ENCODE results near the gene SNAP25.

The SNAP25 gene

GRCh38 chr20:10303852-10304251, 85.2 kb downstream of the SNAP25 start:
- H3K4me3 ChIP-seq (ENCODE audit: insufficient read depth, low read length, poor library complexity, severe bottlenecking), result no peak overlapping the region
- H3K9ac ChIP-seq (ENCODE audit: low read length), result no peak overlapping the region
- no peaks in the 10 kb centered on the region for H3F3A ChIP-seq (ENCODE audit: insufficient read depth)
- TF ChIP-seq CTCF (IDR thresholded peaks at IDR 0.05; ENCODE audit: insufficient read depth, low read length, poor library complexity, severe bottlenecking), result no peak
- no peak for TF ChIP-seq EZH2phosphoT487 (conservative IDR thresholded peaks at IDR 0.05; ENCODE audit: low read length)
- H4K20me1 ChIP-seq (ENCODE audit: low read depth, low read length), result no peaks in the 10 kb centered on the region
- H3K4me2 ChIP-seq (ENCODE audit: low read depth, low read length, poor library complexity, severe bottlenecking), result no peak overlapping the region
- no peaks in the 10 kb centered on the region for H3K79me2 ChIP-seq (ENCODE audit: insufficient read depth, low read length)
- no peaks in the 10 kb centered on the region for H3K27me3 ChIP-seq (ENCODE audit: low read length)
- H3K36me3 ChIP-seq (ENCODE audit: low read length), result no peaks in the 10 kb centered on the region
- H3K9me2 ChIP-seq (replicated peaks; ENCODE audit: insufficient read depth, low read length), result no peaks in the 10 kb centered on the region
- H3K27ac ChIP-seq (ENCODE audit: low read depth, low read length), result no peak overlapping the region
- no peaks in the 10 kb centered on the region for H3K9me3 ChIP-seq (ENCODE audit: insufficient read depth, low read length)
- H2AFZ ChIP-seq (ENCODE audit: low read depth, low read length, severe bottlenecking), result no peak overlapping the region

GRCh38 chr20:10304471-10305046, 85.9 kb downstream of the SNAP25 start:
- H3K27me3 ChIP-seq (ENCODE audit: low read length), result no peaks in the 10 kb centered on the region
- no peak overlapping the region for H2AFZ ChIP-seq (ENCODE audit: low read depth, low read length, severe bottlenecking)
- H3K4me2 ChIP-seq (ENCODE audit: low read depth, low read length, poor library complexity, severe bottlenecking), result no peak overlapping the region
- no peaks in the 10 kb centered on the region for H3F3A ChIP-seq (ENCODE audit: insufficient read depth)
- no peak overlapping the region for H3K9ac ChIP-seq (ENCODE audit: low read length)
- H3K79me2 ChIP-seq (ENCODE audit: insufficient read depth, low read length), result no peaks in the 10 kb centered on the region
- no peak overlapping the region for H3K4me3 ChIP-seq (ENCODE audit: insufficient read depth, low read length, poor library complexity, severe bottlenecking)
- H3K27ac ChIP-seq (ENCODE audit: low read depth, low read length), result no peak overlapping the region
- no peaks in the 10 kb centered on the region for H3K9me2 ChIP-seq (replicated peaks; ENCODE audit: insufficient read depth, low read length)
- no peaks in the 10 kb centered on the region for H3K9me3 ChIP-seq (ENCODE audit: insufficient read depth, low read length)
- no peak for TF ChIP-seq EZH2phosphoT487 (conservative IDR thresholded peaks at IDR 0.05; ENCODE audit: low read length)
- TF ChIP-seq CTCF (IDR thresholded peaks at IDR 0.05; ENCODE audit: insufficient read depth, low read length, poor library complexity, severe bottlenecking), result no peak
- H4K20me1 ChIP-seq (ENCODE audit: low read depth, low read length), result no peaks in the 10 kb centered on the region
- H3K36me3 ChIP-seq (ENCODE audit: low read length), result no peaks in the 10 kb centered on the region

- Histone ChIP-seq H2AFZ (ENCODE audit: low read depth, low read length, severe bottlenecking) (no peak overlapping the region), H3K27me3 (ENCODE audit: low read length) (no peaks in the 10 kb centered on the region), H3K79me2 (ENCODE audit: insufficient read depth, low read length) (no peaks in the 10 kb centered on the region), H3K9me3 (ENCODE audit: insufficient read depth, low read length) (no peaks in the 10 kb centered on the region), H3K4me3 (ENCODE audit: insufficient read depth, low read length, poor library complexity, severe bottlenecking) (no peak overlapping the region), H3K9ac (ENCODE audit: low read length) (no peak overlapping the region), H3K36me3 (ENCODE audit: low read length) (no peaks in the 10 kb centered on the region), H3K9me2 (replicated peaks; ENCODE audit: insufficient read depth, low read length) (no peaks in the 10 kb centered on the region), H3K27ac (ENCODE audit: low read depth, low read length) (no peak overlapping the region), H3F3A (ENCODE audit: insufficient read depth) (no peaks in the 10 kb centered on the region), H4K20me1 (ENCODE audit: low read depth, low read length) (no peaks in the 10 kb centered on the region), H3K4me2 (ENCODE audit: low read depth, low read length, poor library complexity, severe bottlenecking) (no peak overlapping the region)
- TF ChIP-seq CTCF (IDR thresholded peaks at IDR 0.05; ENCODE audit: insufficient read depth, low read length, poor library complexity, severe bottlenecking) (no peak), EZH2phosphoT487 (conservative IDR thresholded peaks at IDR 0.05; ENCODE audit: low read length) (no peak)
These were observed 88.1 kb downstream of the SNAP25 start for GRCh38 chr20:10306440-10307358.
